ENCODE measurements around the gene CACNA1D. TPM values are rescaled to one million over a fixed set of nuclear protein-coding genes. Genes with fewer than 3 reads are reported as not detected.

CACNA1D gene
- total RNA-seq, 2 donors from 2014 or later = 9.9 to 20.4 TPM

GRCh38 chr3:53763353-53763752 is 268.9 kb downstream of the CACNA1D start:
- WGBS, 2 donors = 91 to 96% methylated on average over 2 to 7 of the region's 7 CpGs
- Histone ChIP-seq H3K4me1 (peaks cover 23% of the 10 kb centered on the region), H3K36me3 (replicated peaks in 1 of 2; ENCODE audit: insufficient read depth in 1 of 2, low read depth in 2 of 2) (no peaks in the 10 kb centered on the region), H3K27ac (peak overlapping the region in 2 of 4 donors; percentile 12 to 75), H3K27me3 (no peaks in the 10 kb centered on the region), H3K9me3 (no peaks in the 10 kb centered on the region), H3K4me3 (no peak overlapping the region)
- no peak for TF ChIP-seq POLR2A (IDR thresholded peaks at IDR 0.05)
- TF ChIP-seq, protein P1, sequence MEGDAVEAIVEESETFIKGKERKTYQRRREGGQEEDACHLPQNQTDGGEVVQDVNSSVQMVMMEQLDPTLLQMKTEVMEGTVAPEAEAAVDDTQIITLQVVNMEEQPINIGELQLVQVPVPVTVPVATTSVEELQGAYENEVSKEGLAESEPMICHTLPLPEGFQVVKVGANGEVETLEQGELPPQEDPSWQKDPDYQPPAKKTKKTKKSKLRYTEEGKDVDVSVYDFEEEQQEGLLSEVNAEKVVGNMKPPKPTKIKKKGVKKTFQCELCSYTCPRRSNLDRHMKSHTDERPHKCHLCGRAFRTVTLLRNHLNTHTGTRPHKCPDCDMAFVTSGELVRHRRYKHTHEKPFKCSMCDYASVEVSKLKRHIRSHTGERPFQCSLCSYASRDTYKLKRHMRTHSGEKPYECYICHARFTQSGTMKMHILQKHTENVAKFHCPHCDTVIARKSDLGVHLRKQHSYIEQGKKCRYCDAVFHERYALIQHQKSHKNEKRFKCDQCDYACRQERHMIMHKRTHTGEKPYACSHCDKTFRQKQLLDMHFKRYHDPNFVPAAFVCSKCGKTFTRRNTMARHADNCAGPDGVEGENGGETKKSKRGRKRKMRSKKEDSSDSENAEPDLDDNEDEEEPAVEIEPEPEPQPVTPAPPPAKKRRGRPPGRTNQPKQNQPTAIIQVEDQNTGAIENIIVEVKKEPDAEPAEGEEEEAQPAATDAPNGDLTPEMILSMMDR (IDR thresholded peaks at IDR 0.05) = no peak
- no peak for DNase-seq
- ATAC-seq = no peak
- intact Hi-C loops (cut with DNase I) = no loop called here

DNA sequence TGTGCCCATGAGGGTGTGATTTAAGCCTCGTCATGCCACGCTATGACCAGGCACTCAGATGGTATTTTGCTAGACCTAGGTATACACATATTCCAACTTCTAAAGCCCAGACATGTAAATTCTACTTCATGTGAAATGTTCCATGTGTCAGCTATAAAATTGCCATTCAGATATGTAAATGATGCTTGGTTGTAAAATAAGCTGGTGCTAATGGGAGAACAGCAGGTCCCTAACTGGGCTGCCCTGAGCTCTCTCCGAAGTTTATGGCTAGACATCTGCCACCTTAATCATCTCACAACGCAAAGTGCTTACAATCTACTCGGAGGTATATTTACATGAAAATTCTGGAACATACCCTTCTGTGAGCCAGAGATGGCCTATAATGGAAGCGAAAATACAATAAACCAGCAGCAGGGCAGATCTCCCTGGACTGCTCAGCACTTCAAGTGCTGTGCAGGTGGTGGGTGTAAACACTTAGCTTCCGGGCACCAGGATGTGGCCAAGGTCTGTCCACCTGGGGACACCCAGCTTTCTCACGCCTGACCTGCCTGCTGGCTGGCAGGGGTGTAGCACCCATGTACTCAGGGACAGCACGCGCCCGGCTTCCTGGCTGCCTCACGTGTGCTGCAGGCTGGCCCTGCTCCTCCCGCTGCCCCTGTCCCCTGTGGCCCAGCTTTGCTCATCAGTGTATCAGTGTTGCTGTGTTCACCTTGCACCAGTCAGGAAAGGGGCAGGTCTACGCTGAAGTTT is 269.8 kb downstream of the CACNA1D start:
- ATAC-seq (peak; percentile 82), DNase-seq (peak; percentile 40 to 90 (median 82))
- TF ChIP-seq POLR2A (IDR thresholded peaks at IDR 0.05) = peak in 1 of 3 donors; percentile 16
- TF ChIP-seq, protein P1 (IDR thresholded peaks at IDR 0.05) = peak in 3 of 7 experiments; percentile 35 to 56 (median 54)
- H3K27ac ChIP-seq = peak overlapping the region in 2 of 4 donors; percentile 12 to 75
- H3K9me3 ChIP-seq = no peaks in the 10 kb centered on the region
- intact Hi-C loops (cut with DNase I) = no loop called here
- no peaks in the 10 kb centered on the region for H3K27me3 ChIP-seq
- H3K4me3 ChIP-seq = no peak overlapping the region
- H3K36me3 ChIP-seq (replicated peaks in 1 of 2; ENCODE audit: insufficient read depth in 1 of 2, low read depth in 2 of 2) = no peaks in the 10 kb centered on the region
- H3K4me1 ChIP-seq = peaks cover 16% of the 10 kb centered on the region
- 56 to 68% methylated on average over 11 to 14 of the region's 14 CpGs for WGBS, 2 donors

DNA sequence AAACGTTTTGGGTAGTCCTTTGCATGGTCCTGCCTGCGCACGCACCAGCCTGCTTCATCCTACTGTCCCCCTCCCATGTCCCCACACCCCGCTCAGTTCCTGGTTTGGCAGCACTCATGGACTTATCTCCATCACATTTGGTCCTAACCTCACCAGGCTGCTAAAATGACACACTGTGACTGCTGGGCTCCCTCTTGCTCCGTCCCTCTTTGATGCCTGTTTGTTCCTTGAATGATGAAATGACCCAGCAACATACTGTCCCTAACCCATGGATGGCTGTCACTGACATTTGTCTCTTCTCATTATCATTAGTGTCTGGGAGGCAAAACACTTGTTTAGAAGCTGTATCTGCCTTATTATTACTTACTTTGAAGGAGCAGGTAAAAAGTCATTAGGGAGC is 271.3 kb downstream of the CACNA1D start:
- H3K27me3 ChIP-seq = no peaks in the 10 kb centered on the region
- ATAC-seq (no peak), DNase-seq (no peak)
- H3K4me3 ChIP-seq = no peak overlapping the region
- WGBS, 2 donors = 87 to 92% methylated on average over 5 of the region's 5 CpGs
- no peak overlapping the region for H3K27ac ChIP-seq
- TF ChIP-seq POLR2A (IDR thresholded peaks at IDR 0.05) = no peak
- TF ChIP-seq, protein P1 (IDR thresholded peaks at IDR 0.05) = no peak
- intact Hi-C loops (cut with DNase I) = no loop called here
- H3K4me1 ChIP-seq = peaks cover 10% of the 10 kb centered on the region
- H3K9me3 ChIP-seq = no peaks in the 10 kb centered on the region
- no peaks in the 10 kb centered on the region for H3K36me3 ChIP-seq (replicated peaks in 1 of 2; ENCODE audit: insufficient read depth in 1 of 2, low read depth in 2 of 2)

DNA sequence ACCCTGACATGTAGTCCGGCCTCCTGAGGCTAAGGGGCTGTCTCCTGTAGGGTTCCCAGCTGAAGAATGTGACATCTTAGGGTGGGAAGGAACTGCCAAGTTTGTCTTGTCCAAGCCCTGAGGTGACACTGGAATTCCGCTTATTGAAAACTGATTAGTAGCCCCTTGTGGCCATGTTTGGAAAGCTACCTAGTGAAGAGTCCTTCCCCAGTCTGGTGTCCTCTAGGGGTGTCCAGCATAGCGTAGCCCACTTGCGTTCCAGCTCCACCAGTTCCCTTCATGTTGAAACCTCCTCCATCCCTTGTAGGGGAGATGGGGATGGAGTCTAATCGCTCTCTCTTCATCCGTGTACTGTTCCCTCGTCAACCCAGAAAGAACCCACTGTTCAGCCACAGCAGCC is 272.3 kb downstream of the CACNA1D start:
- intact Hi-C loops (cut with DNase I) = no loop called here
- H3K4me3 ChIP-seq = no peak overlapping the region
- H3K36me3 ChIP-seq (replicated peaks in 1 of 2; ENCODE audit: insufficient read depth in 1 of 2, low read depth in 2 of 2) = no peaks in the 10 kb centered on the region
- no peak for ATAC-seq
- WGBS, 2 donors = 87 to 89% methylated on average over 6 of the region's 7 CpGs
- no peak for TF ChIP-seq POLR2A (IDR thresholded peaks at IDR 0.05)
- TF ChIP-seq, protein P1 (IDR thresholded peaks at IDR 0.05) = no peak
- DNase-seq = no peak
- peaks cover 10% of the 10 kb centered on the region for H3K4me1 ChIP-seq
- H3K27ac ChIP-seq = no peak overlapping the region
- no peaks in the 10 kb centered on the region for H3K27me3 ChIP-seq
- no peaks in the 10 kb centered on the region for H3K9me3 ChIP-seq

Data from body of pancreas (tissue), 4 donors.